Measurements from ENCODE around the gene VSTM2B.

VSTM2B gene

DNA sequence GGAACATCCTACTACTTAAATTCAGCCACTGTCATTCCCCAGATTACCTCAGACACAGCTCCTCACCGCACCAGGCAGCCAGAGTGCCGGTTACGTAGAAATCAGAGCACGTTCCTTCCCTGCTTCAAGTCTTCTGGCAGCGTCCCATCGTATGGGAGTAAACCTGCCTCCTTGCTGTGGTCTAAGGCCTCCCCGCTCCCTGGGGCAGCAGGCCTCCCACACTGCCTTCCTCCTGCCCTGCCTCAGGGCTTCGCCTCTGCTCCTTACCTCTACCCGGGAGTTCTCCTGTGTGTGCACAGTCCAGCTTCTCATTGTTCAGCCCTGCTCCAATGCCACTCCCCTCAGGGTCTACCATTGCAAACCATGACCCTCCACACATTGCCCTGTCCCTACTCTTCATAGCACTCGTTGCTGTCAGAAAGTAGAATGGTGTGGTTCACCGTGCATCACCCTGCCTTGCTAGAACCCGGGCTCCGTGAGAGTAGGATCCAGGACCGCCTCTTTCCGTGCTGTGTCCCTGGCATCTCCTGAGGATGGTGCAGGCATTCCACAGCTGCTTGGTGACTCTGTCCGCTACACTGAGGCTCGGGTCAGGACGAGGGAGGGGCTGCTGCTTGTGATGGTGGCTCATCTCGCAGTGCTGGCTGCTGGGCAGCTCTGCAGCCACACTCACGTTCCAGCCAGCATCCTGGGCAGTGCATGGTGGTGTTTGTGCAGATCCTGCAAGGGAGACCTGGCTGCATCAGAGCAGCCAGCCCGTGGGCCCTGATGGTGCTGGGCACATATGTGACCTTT is 87.2 kb downstream of the VSTM2B start:
- FAIRE-seq (no peak), DNase-seq (ENCODE audit: insufficient read length, low spot score) (no peak)

DNA sequence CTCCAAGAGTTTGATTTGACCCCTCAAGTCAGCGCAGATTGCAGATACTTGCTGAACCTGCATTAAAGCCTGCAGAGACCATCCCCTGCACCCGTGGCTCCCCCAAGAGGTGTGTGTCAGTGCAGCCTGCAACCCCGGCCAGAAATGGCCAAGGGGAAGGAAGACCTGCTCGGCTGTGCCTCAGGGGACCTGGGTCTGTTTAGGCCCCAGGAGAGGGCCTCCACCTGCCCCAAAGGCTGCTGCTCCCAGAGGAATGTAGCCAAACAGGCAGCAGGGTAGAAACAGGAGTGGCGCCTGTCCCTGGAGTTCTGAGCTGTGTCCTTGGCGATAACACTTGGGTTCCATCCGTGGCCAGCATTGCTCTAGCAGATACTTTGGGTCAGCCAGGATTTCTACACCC is 88.3 kb downstream of the VSTM2B start:
- no peak for FAIRE-seq
- DNase-seq (ENCODE audit: insufficient read length, low spot score), result no peak
